ENCODE measurements around the gene OR6C68.
A peak's percentile ranks its signal among the peaks of the same experiment; 100 is the strongest.
"Not testable (repeated sequence)": the region's sequence is repeated elsewhere in the genome, so short reads cannot be mapped to it uniquely, and the experiment has no call there.

The OR6C68 gene

DNA sequence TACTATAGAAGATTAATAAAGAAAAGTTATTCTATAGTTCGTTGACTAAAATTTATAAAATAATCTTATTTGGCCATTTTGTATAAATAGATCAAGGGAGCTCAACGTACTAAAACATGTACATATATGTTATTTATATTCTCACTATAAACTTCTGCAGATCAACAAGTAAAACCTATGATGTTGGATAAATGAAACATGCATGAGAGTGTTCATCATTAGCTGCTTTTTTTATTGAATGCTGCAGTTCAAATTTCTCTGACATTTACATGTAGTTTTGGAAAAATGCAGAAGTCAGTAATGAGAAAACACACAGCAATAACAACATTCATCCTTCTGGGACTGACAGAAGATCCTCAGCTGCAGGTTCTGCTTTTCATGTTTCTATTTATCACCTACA lies at the start of gene OR6C68:
OR6C68 (plus strand) TSS at position 301 of the 400 bp plus-strand sequence; CDS start at position 301, 0 bp downstream.
- DNase-seq (ENCODE audit: low spot score), result no peak

DNA sequence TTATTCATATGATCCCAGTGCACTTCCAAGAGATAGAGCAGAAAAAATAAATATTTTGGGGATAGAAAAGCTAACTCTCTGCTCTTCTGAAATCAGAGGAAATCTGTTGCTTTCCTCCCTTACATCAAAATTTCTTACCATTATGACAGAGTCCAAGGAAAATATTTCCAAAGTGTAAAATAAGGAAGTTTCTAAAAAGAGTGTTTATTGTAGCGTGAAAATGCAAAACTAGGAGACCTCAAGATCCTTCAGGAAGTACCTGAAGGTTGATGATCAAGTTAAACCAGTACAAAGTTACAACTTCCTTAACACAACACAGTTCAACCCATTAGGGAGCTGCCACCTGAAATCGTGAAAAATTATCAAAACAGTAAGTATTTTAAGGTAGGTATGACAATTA lies 48.4 kb upstream of the OR6C68 start, which contains the start of gene OR6C2:
OR6C2 (plus strand) TSS at position 301 of the 400 bp plus-strand sequence. CDS start 8,138 bp downstream, outside the sequence.
- no peak for DNase-seq (ENCODE audit: low spot score)

DNA sequence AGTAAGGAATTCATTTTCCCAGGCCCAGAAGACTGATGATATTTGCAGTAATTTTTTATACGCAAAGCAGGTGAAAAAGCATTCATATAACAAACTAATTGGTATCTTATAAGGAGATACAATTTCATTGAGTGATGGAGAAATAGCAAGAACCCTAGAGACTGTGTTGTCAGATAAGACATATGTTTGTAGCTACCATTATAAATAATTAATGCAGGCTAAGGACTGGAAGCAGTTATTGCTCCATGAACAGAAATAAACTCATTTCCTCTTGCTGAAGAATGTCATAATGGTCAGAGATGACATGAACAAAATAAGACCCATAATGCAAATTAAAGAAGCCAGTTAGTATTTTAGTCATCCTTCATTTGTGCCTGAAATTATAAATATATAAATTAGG lies 46.8 kb upstream of the OR6C68 start:
- no peak for DNase-seq (ENCODE audit: low spot score)

DNA sequence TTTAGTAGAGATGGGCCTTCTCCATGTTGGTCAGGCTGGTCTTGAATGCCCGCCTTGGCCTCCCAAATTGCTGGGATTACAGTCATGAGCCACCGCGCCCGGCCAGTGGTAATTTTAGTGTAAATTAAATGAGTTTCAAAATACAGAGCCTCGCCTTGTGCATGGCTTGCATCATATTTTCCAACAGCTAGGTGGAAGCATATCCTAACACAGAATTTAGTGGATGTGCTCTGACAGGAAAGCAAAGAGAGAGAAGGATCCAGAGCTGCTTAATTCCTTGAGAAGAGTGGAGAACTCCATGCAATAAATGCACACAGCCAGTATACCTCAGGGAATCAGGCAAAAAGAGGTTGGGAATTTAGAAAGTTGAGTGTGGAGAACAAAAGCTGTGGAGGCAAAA lies 45.9 kb upstream of the OR6C68 start:
- DNase-seq (ENCODE audit: low spot score), result peak; percentile 30

DNA sequence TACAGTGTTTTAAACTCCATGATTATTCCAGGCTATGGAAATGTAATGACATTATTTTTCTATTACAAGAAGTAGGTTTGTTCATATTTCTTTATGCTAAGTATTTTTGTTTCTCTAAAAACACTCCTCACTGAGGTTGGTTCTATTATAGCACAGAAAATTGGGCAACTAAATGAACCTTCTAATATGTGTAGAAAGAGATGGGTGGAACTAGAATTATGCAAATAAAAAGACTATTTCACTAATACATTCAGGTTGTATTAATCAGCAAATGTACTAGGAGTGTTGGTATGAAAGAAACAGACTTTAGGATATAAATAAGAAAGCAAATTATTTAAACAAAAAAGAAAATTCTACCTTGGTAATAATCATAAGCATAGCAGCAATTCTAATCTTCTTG lies 43.4 kb upstream of the OR6C68 start:
- no peak for DNase-seq (ENCODE audit: low spot score)

DNA sequence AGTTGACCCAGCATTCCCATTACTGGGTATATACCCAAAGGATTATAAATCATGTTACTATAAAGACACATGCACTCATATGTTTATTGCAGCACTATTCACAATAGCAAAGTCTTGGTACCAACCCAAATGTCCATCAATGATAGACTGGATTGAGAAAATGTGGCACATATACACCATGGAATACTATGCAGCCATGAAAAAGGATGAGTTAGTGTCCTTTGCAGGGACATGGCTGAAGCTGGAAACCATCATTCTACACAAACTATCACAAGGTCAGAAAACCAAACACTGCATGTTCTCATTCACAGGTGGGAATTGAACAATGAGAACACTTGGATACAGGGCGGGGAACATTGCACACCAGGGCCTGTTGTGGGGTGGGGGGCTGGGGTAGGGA lies 27.3 kb upstream of the OR6C68 start:
- not testable (repeated sequence) for DNase-seq (ENCODE audit: low spot score)

DNA sequence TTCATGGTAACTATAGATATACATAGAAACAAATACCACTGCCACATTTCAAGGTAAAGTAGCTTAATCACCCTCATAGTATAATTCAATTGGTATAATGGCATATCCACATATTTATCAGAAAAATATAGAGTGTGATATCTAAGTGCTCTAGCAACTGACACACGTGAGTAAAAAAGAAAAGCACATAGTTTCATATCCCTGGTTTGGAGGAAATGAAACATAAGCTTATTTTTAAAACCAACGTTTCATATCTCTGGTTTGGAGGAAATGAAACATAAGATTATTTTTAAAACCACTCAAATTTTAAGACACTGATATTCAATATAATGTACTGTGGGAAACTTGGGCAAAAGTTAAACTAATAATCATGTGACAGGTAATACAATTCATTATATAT lies 24.3 kb upstream of the OR6C68 start:
- no peak for DNase-seq (ENCODE audit: low spot score)

DNA sequence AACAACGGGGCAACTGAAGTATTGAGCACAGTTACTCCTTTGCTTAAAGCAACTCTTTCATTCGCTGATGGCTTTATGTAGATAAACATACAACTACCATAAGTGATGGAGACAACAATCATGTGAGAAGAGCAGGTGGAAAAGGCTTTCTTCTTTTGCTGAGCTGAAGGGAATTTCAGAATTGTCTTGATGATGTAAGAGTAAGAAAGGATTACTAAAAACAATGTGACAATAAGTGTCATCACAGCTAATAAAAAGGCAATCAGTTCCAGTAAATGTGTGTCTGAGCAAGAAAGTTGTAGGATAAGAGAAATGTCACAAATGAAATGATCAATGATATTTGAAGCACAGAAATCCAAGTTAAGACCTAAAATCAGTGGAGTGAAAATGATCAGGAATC lies 22.9 kb upstream of the OR6C68 start:
- DNase-seq (ENCODE audit: low spot score), result no peak

DNA sequence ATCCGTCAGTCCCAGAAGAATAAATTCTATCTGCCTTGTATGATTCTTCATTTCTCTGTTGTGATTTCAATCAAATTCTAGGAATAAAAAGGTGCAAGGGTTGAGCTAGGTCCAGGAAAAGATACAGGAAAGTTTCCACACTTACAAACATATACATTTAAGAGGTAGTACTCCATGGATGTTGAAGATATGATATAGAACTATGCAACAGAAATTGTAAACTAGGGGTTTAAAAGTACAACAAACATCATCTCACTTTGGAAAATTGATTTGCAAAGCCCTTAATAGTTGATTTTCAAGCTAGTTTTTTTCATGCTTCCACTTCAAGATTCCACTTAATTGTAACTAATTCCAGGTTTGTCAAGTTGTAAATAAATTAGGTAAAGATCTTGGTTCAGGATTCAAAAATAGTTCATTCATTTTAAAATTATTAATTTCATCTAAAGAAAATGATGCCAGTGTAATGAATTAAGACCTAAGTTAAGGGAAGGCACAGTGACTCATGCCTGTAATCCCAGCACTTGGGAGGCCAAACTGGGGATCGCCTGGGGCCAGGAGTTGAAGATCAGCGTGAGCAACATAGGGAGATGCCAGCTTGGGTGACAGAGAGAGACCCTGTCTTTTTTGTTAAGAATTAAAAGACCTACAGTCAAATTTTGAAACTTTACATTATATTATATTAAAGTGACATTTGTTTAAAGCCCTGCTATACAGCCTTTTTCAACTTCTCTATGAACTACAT lies 21.9 kb upstream of the OR6C68 start, which contains the start of gene OR6C70:
OR6C70 (minus strand) TSS at position 51 of the 742 bp plus-strand sequence; CDS start at position 51, 0 bp downstream.
- DNase-seq (ENCODE audit: low spot score), result no peak

DNA sequence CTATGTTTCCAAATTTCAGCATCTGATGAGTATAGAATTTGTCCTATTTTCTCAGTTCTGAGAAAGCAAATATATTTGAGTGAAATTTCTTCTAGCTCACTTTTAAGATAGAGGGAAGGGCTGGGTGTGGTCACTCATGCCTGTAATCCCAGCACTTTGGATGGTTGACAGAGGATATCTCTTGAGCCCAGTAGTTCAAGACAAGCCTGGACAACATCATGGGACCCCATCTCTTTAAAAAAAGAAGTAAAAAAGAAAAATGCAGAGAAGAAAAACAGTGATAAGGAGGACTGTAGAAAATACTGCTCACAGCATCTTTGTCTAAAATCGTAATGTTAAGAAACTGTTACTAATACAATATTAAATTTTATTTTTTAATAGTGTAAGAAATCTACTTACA lies 19.9 kb upstream of the OR6C68 start:
- no peak for DNase-seq (ENCODE audit: low spot score)

DNA sequence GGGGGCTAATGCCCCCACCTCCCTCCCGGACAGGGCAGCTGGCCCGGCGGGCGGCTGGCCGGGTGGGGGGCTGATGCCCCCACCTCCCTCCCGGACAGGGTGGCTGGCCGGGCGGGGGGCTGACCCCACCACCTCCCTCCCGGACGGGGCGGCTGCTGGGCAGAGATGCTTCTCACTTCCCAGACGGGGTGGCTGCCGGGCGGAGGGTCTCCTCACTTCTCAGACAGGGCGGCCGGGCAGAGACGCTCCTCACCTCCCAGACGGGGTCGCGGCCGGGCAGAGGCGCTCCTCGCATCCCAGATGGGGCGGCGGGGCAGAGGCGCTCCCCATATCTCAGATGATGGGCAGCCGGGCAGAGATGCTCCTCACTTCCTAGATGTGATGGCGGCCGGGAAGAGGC lies 13.0 kb upstream of the OR6C68 start:
- not testable (repeated sequence) for DNase-seq (ENCODE audit: low spot score)

DNA sequence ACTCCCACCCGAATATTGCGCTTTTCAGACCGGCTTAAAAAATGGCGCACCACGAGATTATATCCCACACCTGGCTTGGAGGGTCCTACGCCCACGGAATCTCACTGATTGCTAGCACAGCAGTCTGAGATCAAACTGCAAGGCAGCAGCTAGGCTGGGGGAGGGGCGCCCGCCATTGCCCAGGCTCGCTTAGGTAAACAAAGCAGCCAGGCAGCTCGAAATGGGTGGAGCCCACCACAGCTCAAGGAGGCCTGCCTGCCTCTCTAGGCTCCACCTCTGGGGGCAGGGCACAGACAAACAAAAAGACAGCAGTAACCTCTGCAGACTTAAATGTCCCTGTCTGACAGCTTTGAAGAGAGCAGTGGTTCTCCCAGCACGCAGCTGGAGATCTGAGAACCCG lies 7.9 kb upstream of the OR6C68 start:
- DNase-seq (ENCODE audit: low spot score), result not testable (repeated sequence)

DNA sequence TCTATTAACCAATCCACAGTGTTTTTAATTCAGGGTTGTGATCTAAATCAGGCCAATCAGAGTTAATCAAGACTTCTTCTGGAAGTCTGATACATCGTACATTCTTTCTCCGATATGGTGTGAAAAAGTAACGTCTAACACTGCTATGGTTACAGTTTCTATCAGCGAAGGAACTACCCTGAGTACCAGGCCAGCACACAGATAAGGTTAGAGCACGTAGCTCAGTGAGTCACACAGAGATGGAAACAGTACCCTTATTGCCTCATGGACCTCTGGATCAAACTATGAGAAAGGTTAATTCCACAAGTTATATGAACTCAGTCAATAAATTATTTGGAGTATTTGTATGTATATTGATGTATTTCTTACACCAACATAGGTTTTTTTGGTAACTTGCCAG lies 3.3 kb downstream of the OR6C68 start:
- no peak for DNase-seq (ENCODE audit: low spot score)

DNA sequence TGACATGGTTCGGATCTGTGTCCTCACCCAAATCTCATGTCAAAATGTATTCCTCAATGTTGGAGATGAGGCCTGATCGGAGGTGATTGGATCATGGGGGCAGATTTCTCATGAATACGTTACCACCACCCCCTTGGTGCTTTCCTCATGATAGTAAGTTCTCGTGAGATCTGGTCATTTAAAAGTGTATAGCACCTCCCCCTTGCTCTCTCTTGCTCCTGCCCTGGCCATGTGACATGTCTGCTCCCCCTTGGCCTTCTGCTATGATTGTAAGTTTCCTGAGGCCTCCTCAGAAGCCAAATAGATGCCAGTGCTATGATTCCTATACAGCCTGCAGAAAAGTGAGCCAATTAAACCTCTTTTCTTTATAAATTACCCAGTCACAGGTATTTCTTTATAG lies 7.1 kb downstream of the OR6C68 start:
- DNase-seq (ENCODE audit: low spot score), result no peak

DNA sequence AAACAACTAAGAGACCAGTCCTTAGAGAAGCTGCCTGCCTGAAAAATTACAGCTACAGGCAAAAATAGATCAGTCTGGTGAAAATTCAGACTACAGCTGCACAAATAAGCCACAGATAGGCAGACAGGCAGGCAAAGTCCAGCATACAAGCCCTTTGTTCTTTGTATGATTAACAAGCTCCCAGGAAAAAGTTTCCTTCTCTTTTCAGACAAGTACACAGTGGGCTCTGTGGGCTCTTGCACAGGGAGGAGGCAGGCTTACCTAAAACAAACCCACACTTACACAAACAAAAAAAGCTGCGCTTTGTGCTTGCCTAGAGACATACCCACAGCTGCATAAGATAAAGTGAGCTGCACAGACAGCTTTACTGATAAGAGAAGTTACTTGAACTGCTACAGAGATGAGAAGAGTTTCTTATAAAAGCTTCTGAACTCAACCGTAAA lies 7.7 kb downstream of the OR6C68 start:
- DNase-seq (ENCODE audit: low spot score), result peak; percentile 81

DNA sequence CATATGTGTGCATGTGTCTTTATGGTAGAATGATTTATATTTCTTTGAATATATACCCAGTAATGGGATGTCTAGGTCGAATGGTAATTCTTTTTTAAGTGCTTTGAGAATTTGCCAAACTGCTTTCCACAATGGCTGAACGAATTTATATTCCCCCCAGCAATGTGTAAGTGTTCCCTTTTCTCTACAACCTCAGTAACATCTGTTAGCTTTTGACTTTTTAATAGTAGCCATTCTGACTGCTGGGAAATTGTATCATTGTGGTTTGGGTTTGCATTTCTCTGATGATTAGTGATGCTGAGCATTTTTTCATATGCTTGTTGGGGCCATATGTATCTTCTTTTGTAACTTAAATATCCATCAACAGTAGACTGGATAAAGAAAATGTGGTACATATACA lies 9.4 kb downstream of the OR6C68 start:
- DNase-seq (ENCODE audit: low spot score), result no peak

DNA sequence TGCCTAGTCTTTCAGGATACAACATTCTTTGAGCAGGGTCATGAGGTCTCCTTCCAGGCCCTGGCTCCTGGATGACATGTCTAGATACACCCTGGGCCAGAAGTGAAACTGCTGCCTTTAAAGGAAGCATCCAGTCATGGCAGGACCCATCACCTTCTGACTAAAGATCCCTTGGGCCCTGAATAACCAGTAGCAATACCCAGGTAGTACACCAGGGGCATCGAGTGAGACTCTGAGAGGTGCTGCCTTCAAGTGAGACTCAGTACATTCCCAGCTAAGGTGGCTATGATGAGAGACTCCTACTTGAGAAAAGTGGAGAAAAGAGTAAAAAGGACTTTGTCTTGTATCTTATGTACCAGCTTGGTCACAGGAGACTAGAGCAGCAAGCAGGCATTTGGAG lies 23.5 kb downstream of the OR6C68 start:
- no peak for DNase-seq (ENCODE audit: low spot score)

DNA sequence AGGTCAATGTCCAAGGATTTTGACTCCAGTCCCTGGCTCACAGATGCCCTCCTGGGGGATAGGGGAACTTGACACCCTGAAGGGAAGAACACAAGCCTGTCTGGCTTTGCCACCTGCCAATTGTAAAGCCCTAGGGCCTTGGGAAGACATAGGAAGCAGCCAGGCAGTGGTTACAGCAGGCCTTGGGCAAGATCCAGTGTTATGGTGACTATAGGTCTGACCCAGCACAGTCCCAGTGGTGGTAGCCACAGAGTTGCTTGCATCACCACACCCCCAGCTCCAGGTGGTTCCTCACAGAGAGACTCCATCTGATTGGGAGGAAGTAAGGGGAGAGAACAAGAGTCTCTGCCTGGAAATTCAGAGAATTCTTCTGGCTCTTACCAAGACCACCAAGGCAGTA lies 24.2 kb downstream of the OR6C68 start:
- DNase-seq (ENCODE audit: low spot score), result no peak
